ENCODE data around the gene SPOCK1. TPM values are rescaled to one million over a fixed set of nuclear protein-coding genes. Genes with fewer than 3 reads are reported as not detected.

Gene SPOCK1
- total and polyA plus RNA-seq, 4 donors, result 0.48 to 4.5 (median 0.69) TPM

DNA sequence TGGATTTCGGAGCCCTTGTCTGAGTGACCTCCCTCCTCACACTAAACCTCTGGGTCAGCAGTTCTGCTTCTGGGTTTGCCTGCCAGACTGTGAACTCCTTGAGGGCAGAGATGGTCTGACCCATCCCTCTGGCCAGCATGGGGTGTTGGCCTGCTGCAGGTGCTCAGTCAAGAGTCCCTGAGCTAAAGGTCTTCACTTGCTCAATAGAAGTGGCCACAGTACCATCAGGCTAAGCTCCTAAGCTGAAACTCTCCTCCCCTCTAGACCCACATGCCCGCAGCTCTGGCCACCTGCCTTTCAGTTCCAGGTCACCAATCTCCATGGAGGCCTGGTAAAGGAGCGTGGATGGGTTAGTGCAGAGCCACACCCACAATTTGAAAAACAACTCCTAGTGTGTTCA, 316.6 kb downstream of the SPOCK1 start:
- H3K9ac ChIP-seq (ENCODE audit: insufficient read depth in 1 of 2, low read length in 2 of 2), result no peak overlapping the region
- H3K27me3 ChIP-seq (ENCODE audit: control insufficient read depth in 3 of 3, insufficient read depth in 3 of 3, low read length in 2 of 3), result peaks cover 0 to 51% (median 12%) of the 10 kb centered on the region in 3 donors
- ATAC-seq (ENCODE audit: insufficient read depth, low FRiP score), result no peak
- TF ChIP-seq, protein P1, sequence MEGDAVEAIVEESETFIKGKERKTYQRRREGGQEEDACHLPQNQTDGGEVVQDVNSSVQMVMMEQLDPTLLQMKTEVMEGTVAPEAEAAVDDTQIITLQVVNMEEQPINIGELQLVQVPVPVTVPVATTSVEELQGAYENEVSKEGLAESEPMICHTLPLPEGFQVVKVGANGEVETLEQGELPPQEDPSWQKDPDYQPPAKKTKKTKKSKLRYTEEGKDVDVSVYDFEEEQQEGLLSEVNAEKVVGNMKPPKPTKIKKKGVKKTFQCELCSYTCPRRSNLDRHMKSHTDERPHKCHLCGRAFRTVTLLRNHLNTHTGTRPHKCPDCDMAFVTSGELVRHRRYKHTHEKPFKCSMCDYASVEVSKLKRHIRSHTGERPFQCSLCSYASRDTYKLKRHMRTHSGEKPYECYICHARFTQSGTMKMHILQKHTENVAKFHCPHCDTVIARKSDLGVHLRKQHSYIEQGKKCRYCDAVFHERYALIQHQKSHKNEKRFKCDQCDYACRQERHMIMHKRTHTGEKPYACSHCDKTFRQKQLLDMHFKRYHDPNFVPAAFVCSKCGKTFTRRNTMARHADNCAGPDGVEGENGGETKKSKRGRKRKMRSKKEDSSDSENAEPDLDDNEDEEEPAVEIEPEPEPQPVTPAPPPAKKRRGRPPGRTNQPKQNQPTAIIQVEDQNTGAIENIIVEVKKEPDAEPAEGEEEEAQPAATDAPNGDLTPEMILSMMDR (IDR thresholded peaks at IDR 0.05; ENCODE audit: control extremely low read depth, extremely low read depth), result no peak
- no peak for DNase-seq
- H3K4me3 ChIP-seq, result no peak overlapping the region
- H3K4me1 ChIP-seq (ENCODE audit: control insufficient read depth in 5 of 5, insufficient read depth in 5 of 5, low read length in 5 of 5), result no peaks in the 10 kb centered on the region
- WGBS, 2 donors, result 82 to 86% methylated on average over 3 of the region's 3 CpGs
- peaks cover 0 to 6% (median 0%) of the 10 kb centered on the region in 4 donors for H3K9me3 ChIP-seq (ENCODE audit: control insufficient read depth in 4 of 4, insufficient read depth in 3 of 4, low read length in 3 of 4)
- no peak overlapping the region for H3K27ac ChIP-seq (ENCODE audit: low read depth in 1 of 2, low read length in 1 of 2)
- no peaks in the 10 kb centered on the region for H3K36me3 ChIP-seq (ENCODE audit: control insufficient read depth in 4 of 4, insufficient read depth in 4 of 4, low read length in 4 of 4)

DNA sequence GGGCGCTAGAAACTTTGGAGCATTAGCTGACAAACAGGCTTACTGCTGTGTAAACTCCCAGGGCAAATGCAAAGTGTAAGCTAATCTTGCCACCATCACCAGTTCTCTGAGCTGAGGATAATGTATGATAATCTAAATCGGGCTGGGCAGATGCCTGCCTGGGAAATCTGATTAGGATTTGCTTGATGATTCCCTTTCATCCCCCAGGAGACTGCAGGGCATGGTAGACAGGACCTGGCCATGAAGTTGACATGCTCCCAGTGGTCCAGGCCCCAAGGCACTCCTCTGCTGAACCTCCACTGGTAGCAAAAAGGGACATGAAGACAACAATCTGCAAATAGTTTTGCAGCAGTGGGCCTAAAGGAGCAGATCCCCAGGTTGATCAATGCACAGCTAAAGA, 317.5 kb downstream of the SPOCK1 start:
- Histone ChIP-seq H3K4me3 (no peak overlapping the region), H3K9me3 (ENCODE audit: control insufficient read depth in 4 of 4, insufficient read depth in 3 of 4, low read length in 3 of 4) (peaks cover 0 to 2% (median 0%) of the 10 kb centered on the region in 4 donors), H3K27me3 (ENCODE audit: control insufficient read depth in 3 of 3, insufficient read depth in 3 of 3, low read length in 2 of 3) (peaks cover 0 to 51% (median 10%) of the 10 kb centered on the region in 3 donors), H3K27ac (ENCODE audit: low read depth in 1 of 2, low read length in 1 of 2) (no peak overlapping the region), H3K36me3 (ENCODE audit: control insufficient read depth in 4 of 4, insufficient read depth in 4 of 4, low read length in 4 of 4) (no peaks in the 10 kb centered on the region), H3K4me1 (ENCODE audit: control insufficient read depth in 5 of 5, insufficient read depth in 5 of 5, low read length in 5 of 5) (no peaks in the 10 kb centered on the region), H3K9ac (ENCODE audit: insufficient read depth in 1 of 2, low read length in 2 of 2) (no peak overlapping the region)
- ATAC-seq (ENCODE audit: insufficient read depth, low FRiP score), result no peak
- TF ChIP-seq, protein P1 (IDR thresholded peaks at IDR 0.05; ENCODE audit: control extremely low read depth, extremely low read depth), result no peak
- WGBS, 2 donors, result 43 to 63% methylated on average over 2 of the region's 2 CpGs
- no peak for DNase-seq

DNA sequence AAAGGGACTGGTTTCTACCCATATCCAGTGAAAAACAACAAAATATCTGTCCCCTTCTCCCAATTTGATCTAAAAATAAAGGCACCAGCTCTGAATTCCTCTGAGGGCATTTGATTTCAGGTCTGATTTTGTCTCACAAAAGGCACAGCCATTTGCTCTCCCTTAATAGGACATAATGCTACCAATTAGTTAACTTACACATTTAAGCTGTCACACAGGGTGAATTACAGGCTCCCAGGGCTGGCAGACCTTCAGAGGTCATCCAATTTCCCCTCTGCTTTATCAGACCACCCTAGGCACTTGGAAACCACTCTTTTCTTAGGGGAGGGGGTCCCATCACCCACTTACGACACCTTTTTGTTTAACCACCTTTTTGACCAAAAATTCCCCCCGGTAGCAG, 319.9 kb downstream of the SPOCK1 start:
- H3K4me3 ChIP-seq, result no peak overlapping the region
- no peaks in the 10 kb centered on the region for H3K9me3 ChIP-seq (ENCODE audit: control insufficient read depth in 4 of 4, insufficient read depth in 3 of 4, low read length in 3 of 4)
- H3K27me3 ChIP-seq (ENCODE audit: control insufficient read depth in 3 of 3, insufficient read depth in 3 of 3, low read length in 2 of 3), result peaks cover 0 to 42% (median 5%) of the 10 kb centered on the region in 3 donors
- H3K36me3 ChIP-seq (ENCODE audit: control insufficient read depth in 4 of 4, insufficient read depth in 4 of 4, low read length in 4 of 4), result no peaks in the 10 kb centered on the region
- no peak overlapping the region for H3K27ac ChIP-seq (ENCODE audit: low read depth in 1 of 2, low read length in 1 of 2)
- no peak for ATAC-seq (ENCODE audit: insufficient read depth, low FRiP score)
- WGBS, 2 donors, result 53 to 65% methylated on average over 2 of the region's 2 CpGs
- no peak overlapping the region for H3K9ac ChIP-seq (ENCODE audit: insufficient read depth in 1 of 2, low read length in 2 of 2)
- DNase-seq, result no peak
- TF ChIP-seq, protein P1 (IDR thresholded peaks at IDR 0.05; ENCODE audit: control extremely low read depth, extremely low read depth), result no peak
- H3K4me1 ChIP-seq (ENCODE audit: control insufficient read depth in 5 of 5, insufficient read depth in 5 of 5, low read length in 5 of 5), result no peaks in the 10 kb centered on the region

- no peak overlapping the region for H3K27ac ChIP-seq (ENCODE audit: low read depth in 1 of 2, low read length in 1 of 2)
- WGBS, 2 donors, result 77 to 89% methylated on average over 2 of the region's 2 CpGs
Observed at GRCh38 chr5:137176609-137177008, 322.5 kb downstream of the SPOCK1 start.

More at GRCh38 chr5:137176609-137177008, 322.5 kb downstream of the SPOCK1 start:
- TF ChIP-seq, protein P1 (IDR thresholded peaks at IDR 0.05; ENCODE audit: control extremely low read depth, extremely low read depth), result no peak
- ATAC-seq (ENCODE audit: insufficient read depth, low FRiP score) (no peak), DNase-seq (no peak)
- Histone ChIP-seq H3K36me3 (ENCODE audit: control insufficient read depth in 4 of 4, insufficient read depth in 4 of 4, low read length in 4 of 4) (no peaks in the 10 kb centered on the region), H3K27me3 (ENCODE audit: control insufficient read depth in 3 of 3, insufficient read depth in 3 of 3, low read length in 2 of 3) (peaks cover 0 to 36% (median 9%) of the 10 kb centered on the region in 3 donors), H3K4me1 (ENCODE audit: control insufficient read depth in 5 of 5, insufficient read depth in 5 of 5, low read length in 5 of 5) (no peaks in the 10 kb centered on the region), H3K9me3 (ENCODE audit: control insufficient read depth in 4 of 4, insufficient read depth in 3 of 4, low read length in 3 of 4) (no peaks in the 10 kb centered on the region), H3K4me3 (no peak overlapping the region), H3K9ac (ENCODE audit: insufficient read depth in 1 of 2, low read length in 2 of 2) (no peak overlapping the region)
